Measurements from ENCODE around the gene DPEP1.

The DPEP1 gene

DNA sequence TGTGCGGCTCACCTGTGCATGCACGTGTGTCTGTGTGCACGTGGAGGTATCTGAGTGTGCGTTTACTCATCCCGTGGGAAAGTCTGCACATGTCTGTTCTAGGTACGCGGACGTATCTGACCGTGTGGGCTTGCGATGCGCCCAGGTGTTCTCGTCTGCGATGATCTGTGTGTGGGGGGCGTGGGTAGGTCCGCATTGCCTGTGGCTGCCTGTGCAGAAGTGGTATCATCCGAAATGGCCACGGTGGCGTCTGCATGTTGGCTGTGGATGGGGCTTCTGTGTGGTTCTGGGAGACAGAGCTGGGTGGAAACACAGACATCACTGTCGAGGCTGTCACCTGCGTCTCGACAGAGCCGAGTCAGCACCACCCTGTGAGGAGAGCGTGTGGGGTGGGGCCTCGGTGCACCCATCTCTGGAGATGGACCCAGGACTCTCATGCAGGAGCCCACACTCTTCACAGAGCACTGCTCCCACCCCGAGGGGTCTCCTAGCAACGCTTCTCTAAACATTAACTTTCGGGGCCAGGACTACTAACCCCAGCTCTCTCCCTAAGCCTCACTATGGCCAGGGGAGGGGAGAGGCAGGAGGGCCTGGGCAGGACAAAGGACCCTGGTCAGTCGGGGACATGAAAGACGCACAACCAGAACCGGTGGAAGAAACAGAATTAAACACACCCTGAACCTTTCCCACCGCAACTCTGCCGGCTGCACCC, 8.4 kb downstream of the DPEP1 start:
- peaks cover 7% of the 10 kb centered on the region; the same call in 1 of the 2 replicates for H3K27me3 ChIP-seq (ENCODE audit: control insufficient read depth, low read length)
- TF ChIP-seq, protein P1, sequence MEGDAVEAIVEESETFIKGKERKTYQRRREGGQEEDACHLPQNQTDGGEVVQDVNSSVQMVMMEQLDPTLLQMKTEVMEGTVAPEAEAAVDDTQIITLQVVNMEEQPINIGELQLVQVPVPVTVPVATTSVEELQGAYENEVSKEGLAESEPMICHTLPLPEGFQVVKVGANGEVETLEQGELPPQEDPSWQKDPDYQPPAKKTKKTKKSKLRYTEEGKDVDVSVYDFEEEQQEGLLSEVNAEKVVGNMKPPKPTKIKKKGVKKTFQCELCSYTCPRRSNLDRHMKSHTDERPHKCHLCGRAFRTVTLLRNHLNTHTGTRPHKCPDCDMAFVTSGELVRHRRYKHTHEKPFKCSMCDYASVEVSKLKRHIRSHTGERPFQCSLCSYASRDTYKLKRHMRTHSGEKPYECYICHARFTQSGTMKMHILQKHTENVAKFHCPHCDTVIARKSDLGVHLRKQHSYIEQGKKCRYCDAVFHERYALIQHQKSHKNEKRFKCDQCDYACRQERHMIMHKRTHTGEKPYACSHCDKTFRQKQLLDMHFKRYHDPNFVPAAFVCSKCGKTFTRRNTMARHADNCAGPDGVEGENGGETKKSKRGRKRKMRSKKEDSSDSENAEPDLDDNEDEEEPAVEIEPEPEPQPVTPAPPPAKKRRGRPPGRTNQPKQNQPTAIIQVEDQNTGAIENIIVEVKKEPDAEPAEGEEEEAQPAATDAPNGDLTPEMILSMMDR (IDR thresholded peaks at IDR 0.05; ENCODE audit: low read depth, low read length, poor library complexity, severe bottlenecking): no peak
- no peak for TF ChIP-seq EZH2phosphoT487 (IDR thresholded peaks at IDR 0.05; ENCODE audit: borderline replicate concordance, low read length)

DNA sequence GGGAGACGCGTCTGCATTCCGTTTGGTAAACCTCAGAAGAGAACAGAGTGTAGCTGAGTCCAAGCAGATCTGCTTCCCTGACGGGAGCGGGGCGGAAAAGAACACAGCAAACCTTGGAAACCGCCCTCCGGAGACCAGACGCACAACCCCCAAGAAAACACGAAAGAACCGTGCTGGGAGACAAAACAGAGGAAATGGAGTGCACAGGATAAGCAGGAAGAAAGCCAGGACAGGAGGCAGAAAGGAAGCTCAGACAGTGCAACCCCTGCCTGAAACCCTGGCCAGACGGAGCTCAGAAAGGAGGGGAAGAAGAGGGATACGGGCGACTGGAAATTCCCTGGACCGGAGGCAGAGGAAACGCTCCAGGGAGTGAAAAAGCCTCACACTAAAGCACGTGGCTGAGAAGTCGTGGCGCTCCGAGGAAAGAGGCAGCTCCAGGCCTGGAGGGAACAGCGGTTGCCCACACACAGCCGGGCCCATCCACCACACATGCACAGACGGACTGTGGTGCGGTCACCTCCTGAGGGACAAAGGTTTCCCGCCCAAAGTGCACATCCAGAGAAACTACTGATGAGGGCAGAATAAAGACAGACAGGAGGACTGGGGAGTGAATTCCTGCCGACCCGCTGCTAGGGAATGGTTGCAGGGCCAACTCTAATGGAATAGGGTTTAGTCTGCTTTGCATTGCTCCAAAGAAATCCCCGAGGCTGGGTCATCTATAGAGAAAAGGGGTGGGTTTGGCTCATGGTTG, 10.2 kb downstream of the DPEP1 start:
- Histone ChIP-seq H3K4me2 (ENCODE audit: low read length) (no peak overlapping the region), H3K9me2 (replicated peaks; ENCODE audit: control insufficient read depth, low read length) (no peaks in the 10 kb centered on the region), H3K4me3 (ENCODE audit: low read length) (no peak overlapping the region)

More for the DNA sequence above, 8.4 kb downstream of the DPEP1 start:
- Histone ChIP-seq H3K36me3 (ENCODE audit: control insufficient read depth, low read length) (no peaks in the 10 kb centered on the region), H3F3A (ENCODE audit: control insufficient read depth, insufficient read depth) (peaks cover 8% of the 10 kb centered on the region; the same call in 1 of the 2 replicates), H3K4me1 (ENCODE audit: control insufficient read depth, low read length) (peaks cover 5% of the 10 kb centered on the region), H3K9me2 (replicated peaks; ENCODE audit: control insufficient read depth, low read length) (no peaks in the 10 kb centered on the region), H4K20me1 (ENCODE audit: control insufficient read depth, insufficient read depth, low read depth, low read length) (no peaks in the 10 kb centered on the region), H3K4me3 (ENCODE audit: low read length) (no peak overlapping the region), H3K79me2 (ENCODE audit: control insufficient read depth, low read length) (no peaks in the 10 kb centered on the region), H3K9me3 (ENCODE audit: control insufficient read depth, insufficient read depth, low read length) (no peaks in the 10 kb centered on the region), H3K27ac (ENCODE audit: low read depth, low read length) (no peak overlapping the region), H3K4me2 (ENCODE audit: low read length) (no peak overlapping the region)

DNA sequence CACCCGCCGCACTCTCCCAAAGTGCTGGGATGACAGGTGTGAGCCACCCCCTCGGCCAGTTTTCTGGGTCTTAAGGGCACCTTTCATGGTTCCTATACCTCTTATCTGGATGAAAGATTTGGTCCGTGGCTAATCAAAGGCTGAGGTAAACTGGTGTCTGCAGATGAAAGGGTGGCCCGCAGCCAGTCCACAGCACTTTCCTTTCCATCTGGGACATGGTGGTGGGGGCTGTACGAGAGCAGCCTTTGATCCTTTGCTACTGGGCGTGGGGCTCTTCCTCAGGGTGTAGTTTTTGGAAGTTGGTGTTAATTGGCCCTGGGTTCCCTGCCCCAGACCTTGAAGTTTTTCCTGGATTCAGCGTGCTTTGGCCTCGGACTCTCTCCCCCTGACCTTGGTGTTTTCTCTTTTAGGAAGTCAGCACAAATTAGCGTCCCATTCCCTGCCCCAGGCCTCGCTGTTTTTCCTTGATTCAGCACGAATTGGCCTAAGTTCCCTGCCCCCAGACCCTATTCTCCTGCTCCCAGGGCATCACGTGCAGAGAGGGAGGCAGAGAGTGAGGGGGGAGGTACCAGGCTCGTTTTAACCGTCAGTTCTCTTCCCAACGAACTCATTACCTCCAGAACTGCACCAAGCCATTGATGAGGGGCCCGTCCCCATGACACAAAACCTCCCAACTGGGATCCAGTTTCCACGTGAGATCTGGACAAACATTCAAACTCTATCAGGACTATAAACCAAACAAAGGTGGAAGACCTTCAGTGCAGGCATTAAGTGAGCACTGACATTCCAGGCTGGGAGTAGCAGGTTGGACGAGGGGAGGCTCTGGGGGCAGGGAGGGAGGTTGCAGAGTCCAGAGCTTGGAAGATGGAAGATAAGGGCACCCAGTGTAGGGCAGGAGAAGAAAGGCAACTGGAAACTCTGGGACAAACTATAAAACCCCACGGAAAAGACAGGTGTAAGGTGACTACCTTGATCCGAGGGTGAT, 11.6 kb downstream of the DPEP1 start:
- Histone ChIP-seq H3F3A (ENCODE audit: control insufficient read depth, insufficient read depth) (no peaks in the 10 kb centered on the region), H3K9me2 (replicated peaks; ENCODE audit: control insufficient read depth, low read length) (no peaks in the 10 kb centered on the region), H4K20me1 (ENCODE audit: control insufficient read depth, insufficient read depth, low read depth, low read length) (no peaks in the 10 kb centered on the region), H3K79me2 (ENCODE audit: control insufficient read depth, low read length) (no peaks in the 10 kb centered on the region), H3K27ac (ENCODE audit: low read depth, low read length) (no peak overlapping the region), H3K4me1 (ENCODE audit: control insufficient read depth, low read length) (no peaks in the 10 kb centered on the region), H3K27me3 (ENCODE audit: control insufficient read depth, low read length) (peaks cover 7% of the 10 kb centered on the region; the same call in 1 of the 2 replicates), H3K4me2 (ENCODE audit: low read length) (no peak overlapping the region), H3K4me3 (ENCODE audit: low read length) (no peak overlapping the region), H3K9me3 (ENCODE audit: control insufficient read depth, insufficient read depth, low read length) (no peaks in the 10 kb centered on the region), H3K36me3 (ENCODE audit: control insufficient read depth, low read length) (no peaks in the 10 kb centered on the region)
- TF ChIP-seq, protein P1 (IDR thresholded peaks at IDR 0.05; ENCODE audit: low read depth, low read length, poor library complexity, severe bottlenecking): no peak
- TF ChIP-seq EZH2phosphoT487 (IDR thresholded peaks at IDR 0.05; ENCODE audit: borderline replicate concordance, low read length): no peak

More for the DNA sequence above, 10.2 kb downstream of the DPEP1 start:
- Histone ChIP-seq H3F3A (ENCODE audit: control insufficient read depth, insufficient read depth) (0 out of 2 replicates have a peak, but pooled peaks cover under 1% of the 10 kb centered on the region), H3K79me2 (ENCODE audit: control insufficient read depth, low read length) (no peaks in the 10 kb centered on the region), H3K27ac (ENCODE audit: low read depth, low read length) (no peak overlapping the region), H3K36me3 (ENCODE audit: control insufficient read depth, low read length) (no peaks in the 10 kb centered on the region), H4K20me1 (ENCODE audit: control insufficient read depth, insufficient read depth, low read depth, low read length) (no peaks in the 10 kb centered on the region), H3K9me3 (ENCODE audit: control insufficient read depth, insufficient read depth, low read length) (no peaks in the 10 kb centered on the region), H3K27me3 (ENCODE audit: control insufficient read depth, low read length) (peaks cover 7% of the 10 kb centered on the region; the same call in 1 of the 2 replicates), H3K4me1 (ENCODE audit: control insufficient read depth, low read length) (no peaks in the 10 kb centered on the region)
- no peak for TF ChIP-seq EZH2phosphoT487 (IDR thresholded peaks at IDR 0.05; ENCODE audit: borderline replicate concordance, low read length)

Measured in DOHH2 (cell line).